ENCODE measurements around the gene UPB1.

UPB1 gene

GRCh38 chr22:24474221-24474620 is 20.9 kb upstream of the UPB1 start:
- Histone ChIP-seq H3K36me3 (ENCODE audit: insufficient read depth, low read length) (no peaks in the 10 kb centered on the region), H3K79me2 (ENCODE audit: insufficient read depth, low read length) (no peaks in the 10 kb centered on the region), H3K27me3 (ENCODE audit: insufficient read depth, low read length, poor library complexity, severe bottlenecking) (no peaks in the 10 kb centered on the region), H3K9me3 (ENCODE audit: insufficient read depth, low read depth, low read length) (no peaks in the 10 kb centered on the region), H3K9ac (ENCODE audit: low read depth, low read length, poor library complexity, severe bottlenecking) (no peak overlapping the region), H3K9me2 (replicated peaks; ENCODE audit: low read depth, low read length) (no peaks in the 10 kb centered on the region), H4K20me1 (ENCODE audit: insufficient read depth, low read length, poor library complexity, severe bottlenecking) (no peaks in the 10 kb centered on the region), H2AFZ (ENCODE audit: low read length) (no peak overlapping the region), H3K4me3 (ENCODE audit: low read length, poor library complexity, severe bottlenecking) (no peak overlapping the region), H3F3A (ENCODE audit: low read depth) (no peaks in the 10 kb centered on the region), H3K4me1 (ENCODE audit: insufficient read depth, low read length, poor library complexity, severe bottlenecking) (no peaks in the 10 kb centered on the region), H3K4me2 (ENCODE audit: low read depth, low read length, poor library complexity, severe bottlenecking) (no peak overlapping the region)
- TF ChIP-seq CTCF (conservative IDR thresholded peaks at IDR 0.05; ENCODE audit: low read length) (no peak), EZH2phosphoT487 (IDR thresholded peaks at IDR 0.05; ENCODE audit: borderline replicate concordance) (no peak)

GRCh38 chr22:24474649-24475255 is 20.4 kb upstream of the UPB1 start:
- H3K9me2 ChIP-seq (replicated peaks; ENCODE audit: low read depth, low read length): no peaks in the 10 kb centered on the region
- H2AFZ ChIP-seq (ENCODE audit: low read length): no peak overlapping the region
- no peak overlapping the region for H3K4me3 ChIP-seq (ENCODE audit: low read length, poor library complexity, severe bottlenecking)
- H3K79me2 ChIP-seq (ENCODE audit: insufficient read depth, low read length): no peaks in the 10 kb centered on the region
- no peaks in the 10 kb centered on the region for H3K36me3 ChIP-seq (ENCODE audit: insufficient read depth, low read length)
- no peaks in the 10 kb centered on the region for H3K9me3 ChIP-seq (ENCODE audit: insufficient read depth, low read depth, low read length)
- H3F3A ChIP-seq (ENCODE audit: low read depth): no peaks in the 10 kb centered on the region
- H4K20me1 ChIP-seq (ENCODE audit: insufficient read depth, low read length, poor library complexity, severe bottlenecking): no peaks in the 10 kb centered on the region
- no peak overlapping the region for H3K4me2 ChIP-seq (ENCODE audit: low read depth, low read length, poor library complexity, severe bottlenecking)
- H3K27me3 ChIP-seq (ENCODE audit: insufficient read depth, low read length, poor library complexity, severe bottlenecking): no peaks in the 10 kb centered on the region
- TF ChIP-seq EZH2phosphoT487 (IDR thresholded peaks at IDR 0.05; ENCODE audit: borderline replicate concordance): no peak
- no peak for TF ChIP-seq CTCF (conservative IDR thresholded peaks at IDR 0.05; ENCODE audit: low read length)
- H3K4me1 ChIP-seq (ENCODE audit: insufficient read depth, low read length, poor library complexity, severe bottlenecking): no peaks in the 10 kb centered on the region
- H3K9ac ChIP-seq (ENCODE audit: low read depth, low read length, poor library complexity, severe bottlenecking): no peak overlapping the region

DNA sequence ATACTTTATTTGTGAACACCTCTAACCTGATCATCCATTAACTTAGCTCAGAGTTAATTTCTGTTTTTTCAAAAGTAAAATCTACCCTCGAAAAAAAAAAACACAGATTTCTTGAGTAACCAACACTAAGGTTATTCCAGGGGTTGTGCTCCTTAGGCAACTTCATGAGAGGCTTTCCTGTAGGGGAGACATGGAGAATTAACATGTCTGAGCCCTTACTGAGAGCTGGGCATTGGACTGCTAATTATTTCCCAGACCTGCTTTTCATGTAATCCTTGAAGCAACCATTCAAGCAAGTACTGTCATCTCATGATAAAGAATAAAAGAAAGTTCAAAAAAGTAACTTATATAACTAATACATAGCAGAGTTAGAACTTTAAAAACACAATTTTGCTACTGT is 13.5 kb upstream of the UPB1 start:
- Histone ChIP-seq H3K27me3 (ENCODE audit: insufficient read depth, low read length, poor library complexity, severe bottlenecking) (no peaks in the 10 kb centered on the region), H3K4me1 (ENCODE audit: insufficient read depth, low read length, poor library complexity, severe bottlenecking) (no peaks in the 10 kb centered on the region), H3F3A (ENCODE audit: low read depth) (no peaks in the 10 kb centered on the region), H3K9ac (ENCODE audit: low read depth, low read length, poor library complexity, severe bottlenecking) (no peak overlapping the region), H3K9me2 (replicated peaks; ENCODE audit: low read depth, low read length) (no peaks in the 10 kb centered on the region), H3K4me3 (ENCODE audit: low read length, poor library complexity, severe bottlenecking) (no peak overlapping the region), H3K79me2 (ENCODE audit: insufficient read depth, low read length) (no peaks in the 10 kb centered on the region), H3K4me2 (ENCODE audit: low read depth, low read length, poor library complexity, severe bottlenecking) (no peak overlapping the region), H4K20me1 (ENCODE audit: insufficient read depth, low read length, poor library complexity, severe bottlenecking) (no peaks in the 10 kb centered on the region), H2AFZ (ENCODE audit: low read length) (0 out of 2 replicates have a peak overlapping the region, but pooled peaks have one; percentile 17), H3K36me3 (ENCODE audit: insufficient read depth, low read length) (no peaks in the 10 kb centered on the region), H3K9me3 (ENCODE audit: insufficient read depth, low read depth, low read length) (no peaks in the 10 kb centered on the region)
- no peak for TF ChIP-seq EZH2phosphoT487 (IDR thresholded peaks at IDR 0.05; ENCODE audit: borderline replicate concordance)
- no peak for TF ChIP-seq CTCF (conservative IDR thresholded peaks at IDR 0.05; ENCODE audit: low read length)
